ENCODE measurements around the gene PUSL1. TPM values are rescaled to one million over a fixed set of nuclear protein-coding genes. Genes with fewer than 3 reads are reported as not detected.

PUSL1 gene
- total RNA-seq, 1 donor from 2014 or later = 21.5 TPM

DNA sequence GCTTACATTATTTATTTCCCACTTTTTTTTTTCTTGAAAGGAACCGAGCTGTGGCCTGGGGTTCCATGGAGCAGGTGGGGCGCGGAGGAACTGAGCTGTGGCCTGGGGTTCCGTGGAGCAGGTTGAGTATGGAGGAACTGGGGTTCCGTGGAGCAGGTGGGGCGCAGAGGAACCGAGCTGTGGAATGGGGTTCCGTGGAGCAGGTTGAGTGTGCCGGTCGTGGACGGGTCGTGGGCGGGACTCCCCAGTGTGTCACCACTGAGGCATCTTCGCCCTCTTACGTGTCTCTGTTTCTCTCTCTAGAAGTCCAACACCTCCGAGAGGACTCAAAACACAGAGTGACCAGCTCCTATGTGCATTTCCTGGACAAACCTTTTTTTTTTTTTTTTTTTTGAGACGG lies 29.4 kb upstream of the PUSL1 start:
- no peaks in the 10 kb centered on the region for H3K4me1 Mint-ChIP-seq (ENCODE audit: unreplicated experiment)
- DNase-seq (ENCODE audit: extremely low spot score, unreplicated experiment) = no peak
- TF ChIP-seq, protein P1, sequence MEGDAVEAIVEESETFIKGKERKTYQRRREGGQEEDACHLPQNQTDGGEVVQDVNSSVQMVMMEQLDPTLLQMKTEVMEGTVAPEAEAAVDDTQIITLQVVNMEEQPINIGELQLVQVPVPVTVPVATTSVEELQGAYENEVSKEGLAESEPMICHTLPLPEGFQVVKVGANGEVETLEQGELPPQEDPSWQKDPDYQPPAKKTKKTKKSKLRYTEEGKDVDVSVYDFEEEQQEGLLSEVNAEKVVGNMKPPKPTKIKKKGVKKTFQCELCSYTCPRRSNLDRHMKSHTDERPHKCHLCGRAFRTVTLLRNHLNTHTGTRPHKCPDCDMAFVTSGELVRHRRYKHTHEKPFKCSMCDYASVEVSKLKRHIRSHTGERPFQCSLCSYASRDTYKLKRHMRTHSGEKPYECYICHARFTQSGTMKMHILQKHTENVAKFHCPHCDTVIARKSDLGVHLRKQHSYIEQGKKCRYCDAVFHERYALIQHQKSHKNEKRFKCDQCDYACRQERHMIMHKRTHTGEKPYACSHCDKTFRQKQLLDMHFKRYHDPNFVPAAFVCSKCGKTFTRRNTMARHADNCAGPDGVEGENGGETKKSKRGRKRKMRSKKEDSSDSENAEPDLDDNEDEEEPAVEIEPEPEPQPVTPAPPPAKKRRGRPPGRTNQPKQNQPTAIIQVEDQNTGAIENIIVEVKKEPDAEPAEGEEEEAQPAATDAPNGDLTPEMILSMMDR (IDR thresholded peaks at IDR 0.05) = no peak
- no peaks in the 10 kb centered on the region for H3K27me3 Mint-ChIP-seq (ENCODE audit: unreplicated experiment)
- H3K4me3 Mint-ChIP-seq (ENCODE audit: unreplicated experiment) = no peak overlapping the region
- H3K27ac Mint-ChIP-seq (ENCODE audit: unreplicated experiment) = no peak overlapping the region
- no peaks in the 10 kb centered on the region for H3K36me3 Mint-ChIP-seq (ENCODE audit: unreplicated experiment)
- no peaks in the 10 kb centered on the region for H3K9me3 Mint-ChIP-seq (ENCODE audit: unreplicated experiment)

DNA sequence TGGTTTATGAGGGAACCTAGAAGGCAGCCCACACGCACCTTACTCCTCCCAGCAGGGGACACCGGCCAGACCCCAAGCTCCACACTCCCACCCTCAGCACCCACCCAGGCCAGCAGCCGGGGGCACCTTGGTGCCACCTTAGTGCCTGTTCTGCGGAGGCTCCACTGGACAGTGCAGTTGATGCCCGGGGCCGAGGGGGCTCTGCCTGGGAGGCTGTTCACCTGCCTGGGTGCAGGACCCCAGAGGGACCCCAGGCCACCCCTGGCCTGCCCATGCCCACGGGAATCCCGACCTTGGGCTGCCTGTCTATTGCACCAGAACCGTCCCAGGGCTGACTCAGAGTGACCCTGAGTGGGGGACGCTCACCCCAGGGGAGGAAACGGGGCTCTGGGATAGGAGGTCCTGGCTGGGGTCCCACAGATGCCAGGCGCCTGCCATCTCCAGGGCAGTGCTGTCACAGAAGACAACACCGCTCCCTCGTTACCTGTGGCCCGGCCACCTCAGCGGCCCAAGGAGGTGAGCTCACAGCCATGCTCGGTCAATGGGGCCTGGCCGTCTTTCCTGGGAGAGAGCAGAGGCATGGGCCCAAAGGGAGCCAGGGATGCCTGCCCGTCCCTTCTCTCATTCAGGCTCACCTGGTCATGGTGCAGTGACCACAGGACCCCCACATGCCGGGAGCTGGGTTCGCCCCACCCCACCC lies 27.5 kb upstream of the PUSL1 start:
- DNase-seq (ENCODE audit: extremely low spot score, unreplicated experiment) = no peak
- Mint-ChIP-seq H3K9me3 (ENCODE audit: unreplicated experiment) (no peaks in the 10 kb centered on the region), H3K27ac (ENCODE audit: unreplicated experiment) (no peak overlapping the region), H3K4me3 (ENCODE audit: unreplicated experiment) (no peak overlapping the region), H3K36me3 (ENCODE audit: unreplicated experiment) (no peaks in the 10 kb centered on the region), H3K4me1 (ENCODE audit: unreplicated experiment) (no peaks in the 10 kb centered on the region), H3K27me3 (ENCODE audit: unreplicated experiment) (no peaks in the 10 kb centered on the region)
- TF ChIP-seq, protein P1 (IDR thresholded peaks at IDR 0.05) = no peak

DNA sequence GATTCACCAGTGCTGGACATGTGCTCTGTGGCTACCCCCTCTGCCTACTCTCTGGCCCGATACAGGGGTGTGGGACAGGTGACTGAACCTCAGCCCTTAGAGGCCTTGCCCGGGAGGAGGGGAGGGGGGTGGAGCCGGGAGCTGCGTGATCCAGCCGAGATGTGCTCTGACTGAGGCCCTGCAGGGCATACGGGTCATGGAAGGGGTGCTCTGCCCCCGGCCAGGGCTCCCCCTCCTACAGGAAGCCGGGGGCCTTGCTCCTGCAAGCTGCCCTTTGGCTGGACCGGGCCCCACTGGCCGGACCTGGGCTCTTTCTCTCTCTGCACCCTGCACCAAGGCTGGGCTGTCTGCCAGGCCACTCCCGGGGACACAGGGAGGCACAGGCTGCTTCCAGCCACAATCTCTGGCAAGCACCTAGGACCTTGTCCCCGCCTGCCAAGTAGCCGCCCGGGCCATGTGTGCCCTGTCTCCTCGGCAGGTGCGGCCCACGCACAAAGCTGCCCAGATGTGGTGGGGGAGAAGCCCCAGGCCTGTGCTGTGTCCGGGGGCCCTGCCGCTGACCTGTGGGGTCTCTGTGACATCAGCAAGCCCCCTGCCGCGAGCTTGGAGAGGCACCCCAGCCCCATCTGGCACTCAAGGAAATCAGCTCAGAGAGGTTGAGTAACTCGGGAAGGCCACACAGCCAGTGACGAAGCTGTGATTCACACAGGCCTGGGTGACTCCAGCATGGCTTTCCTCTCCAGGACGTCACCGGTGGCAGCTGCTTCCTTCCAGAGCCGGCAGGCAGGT lies 26.7 kb upstream of the PUSL1 start:
- Mint-ChIP-seq H3K4me3 (ENCODE audit: unreplicated experiment) (no peak overlapping the region), H3K9me3 (ENCODE audit: unreplicated experiment) (no peaks in the 10 kb centered on the region), H3K27ac (ENCODE audit: unreplicated experiment) (no peak overlapping the region), H3K27me3 (ENCODE audit: unreplicated experiment) (no peaks in the 10 kb centered on the region), H3K4me1 (ENCODE audit: unreplicated experiment) (no peaks in the 10 kb centered on the region), H3K36me3 (ENCODE audit: unreplicated experiment) (no peaks in the 10 kb centered on the region)
- TF ChIP-seq, protein P1 (IDR thresholded peaks at IDR 0.05) = no peak
- no peak for DNase-seq (ENCODE audit: extremely low spot score, unreplicated experiment)

DNA sequence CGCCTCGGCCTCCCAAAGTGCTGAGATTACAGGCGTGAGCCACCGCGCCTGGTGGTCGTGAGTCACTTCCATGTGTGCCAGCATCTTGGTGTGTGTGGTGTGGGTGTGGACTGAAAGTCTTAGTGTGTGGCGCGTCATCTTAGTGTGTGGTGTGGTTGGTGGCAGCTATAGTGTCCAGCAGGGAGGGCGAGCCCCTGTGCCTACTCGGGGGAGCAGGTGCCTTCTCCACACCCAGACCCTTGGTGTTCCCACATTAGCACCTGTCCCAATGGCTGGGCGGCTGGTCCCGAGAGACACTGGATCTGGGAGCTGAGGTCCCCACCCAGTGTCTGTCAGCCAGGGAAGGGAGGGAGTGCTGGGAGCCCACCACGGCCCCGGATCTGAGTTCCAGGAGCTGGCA lies 25.4 kb upstream of the PUSL1 start:
- H3K4me1 Mint-ChIP-seq (ENCODE audit: unreplicated experiment) = no peaks in the 10 kb centered on the region
- H3K9me3 Mint-ChIP-seq (ENCODE audit: unreplicated experiment) = no peaks in the 10 kb centered on the region
- no peak overlapping the region for H3K4me3 Mint-ChIP-seq (ENCODE audit: unreplicated experiment)
- DNase-seq (ENCODE audit: extremely low spot score, unreplicated experiment) = no peak
- no peaks in the 10 kb centered on the region for H3K36me3 Mint-ChIP-seq (ENCODE audit: unreplicated experiment)
- no peak overlapping the region for H3K27ac Mint-ChIP-seq (ENCODE audit: unreplicated experiment)
- TF ChIP-seq, protein P1 (IDR thresholded peaks at IDR 0.05) = no peak
- H3K27me3 Mint-ChIP-seq (ENCODE audit: unreplicated experiment) = no peaks in the 10 kb centered on the region

DNA sequence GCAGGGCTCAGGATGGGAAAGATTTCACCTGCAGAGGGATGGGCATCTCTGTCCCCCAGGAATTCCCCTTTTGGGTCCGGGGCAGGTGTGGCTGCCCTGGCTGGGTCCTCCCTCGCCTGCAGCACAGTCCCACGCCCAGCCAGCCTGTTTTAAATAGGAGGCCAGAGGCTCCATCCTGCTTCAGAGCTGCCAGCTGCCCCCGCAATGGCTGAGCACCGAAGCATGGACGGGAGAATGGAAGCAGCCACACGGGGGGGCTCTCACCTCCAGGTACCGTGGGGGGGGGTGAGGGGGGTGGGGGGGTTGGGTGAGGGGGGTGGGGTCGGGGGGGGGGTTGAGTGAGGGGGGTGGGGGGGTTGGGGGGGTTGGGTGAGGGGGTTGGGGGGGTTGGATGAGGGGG lies 24.6 kb upstream of the PUSL1 start:
- Mint-ChIP-seq H3K27ac (ENCODE audit: unreplicated experiment) (no peak overlapping the region), H3K36me3 (ENCODE audit: unreplicated experiment) (no peaks in the 10 kb centered on the region)
- no peak for DNase-seq (ENCODE audit: extremely low spot score, unreplicated experiment)

More for the DNA sequence above, 24.6 kb upstream of the PUSL1 start:
- H3K9me3 Mint-ChIP-seq (ENCODE audit: unreplicated experiment) = no peaks in the 10 kb centered on the region
- H3K27me3 Mint-ChIP-seq (ENCODE audit: unreplicated experiment) = no peaks in the 10 kb centered on the region
- TF ChIP-seq, protein P1 (IDR thresholded peaks at IDR 0.05) = no peak
- H3K4me3 Mint-ChIP-seq (ENCODE audit: unreplicated experiment) = no peak overlapping the region
- no peaks in the 10 kb centered on the region for H3K4me1 Mint-ChIP-seq (ENCODE audit: unreplicated experiment)
